Sigmoid colon (tissue), 7 donors: ENCODE data around the gene HOXA2. TPM values are rescaled to one million over a fixed set of nuclear protein-coding genes. Genes with fewer than 3 reads are reported as not detected.

Source experiments
- DNase-seq: peaks from one replicate; pipeline ENCODE4 v3.0.0-alpha.2; 2019
- H3K27ac ChIP-seq, 4 donors: fragments of 200-600 bp; sonication (generic); one replicate each; pipeline ENCODE4 v1.5.1; 2016 to 2019; ENCODE audit warnings: mild to moderate bottlenecking in 1 of 4
- H3K27me3 ChIP-seq, 3 donors: fragments of 200-600 bp; sonication (generic); one replicate each; pipeline ENCODE4 v1.5.1; 2019; ENCODE audit warnings: mild to moderate bottlenecking in 1 of 3
- H3K36me3 ChIP-seq, 4 donors: fragments of 200-600 bp; sonication (generic); one replicate each; pipeline ENCODE4 v1.5.1; 2016 to 2019
- H3K4me1 ChIP-seq, 4 donors: fragments of 200-600 bp; sonication (generic); one replicate each; pipeline ENCODE4 v1.5.1; 2017 to 2019
- H3K4me3 ChIP-seq, 4 donors: fragments of 200-600 bp; sonication (generic); one replicate each; pipeline ENCODE4 v1.5.1; 2017 to 2019; ENCODE audit warnings: mild to moderate bottlenecking in 2 of 4, moderate library complexity in 1 of 4
- H3K9me3 ChIP-seq, 4 donors: fragments of 200-600 bp in 3 of 4; sonication (generic) in 3 of 4; one replicate each; pipeline versions ENCODE4 v1.5.1 to v1.6.1; 2013 to 2019
- CTCF ChIP-seq, 4 experiments: fragments of 450-650 bp in 3 of 4; fragments of 200-600 bp in 1 of 4; IDR thresholded peaks; one replicate each; pipeline ENCODE4 v1.5.1; 2016 to 2019; ENCODE audit warnings: antibody characterized with exemption in 4 of 4, mild to moderate bottlenecking in 3 of 4, moderate library complexity in 2 of 4
- EP300 ChIP-seq, 4 donors: sonication (generic); formaldehyde crosslinking; IDR thresholded peaks; one replicate each; pipeline ENCODE4 v1.6.1; 2017; ENCODE audit warnings: antibody characterized with exemption in 4 of 4
- POLR2A ChIP-seq, 2 donors: fragments of 450-650 bp; IDR thresholded peaks; one replicate each; pipeline ENCODE4 v1.6.1; 2016; ENCODE audit warnings: antibody characterized with exemption in 2 of 2, mild to moderate bottlenecking in 2 of 2, moderate library complexity in 2 of 2
- POLR2AphosphoS5 ChIP-seq, 4 donors: sonication (generic); formaldehyde crosslinking; IDR thresholded peaks; one replicate each; pipeline ENCODE4 v1.6.1; 2017; ENCODE audit warnings: antibody characterized with exemption in 4 of 4
- WGBS, 2 donors: extraction: QIAGEN DNeasy Blood & Tissue Kit; methylation state at CpG; one replicate each; pipeline ENCODE4 v1.1.7; 2013; 5-methylcytosine and 5-hydroxymethylcytosine counted together
- intact Hi-C: fragments of 100-400 bp; cut with DNase I; formaldehyde crosslinking; loops from one replicate; pipeline ENCODE4 v1.15.1; 2023
- polyA plus RNA-seq, 3 donors: library from polyadenylated mRNA; stranded (reverse); fragments of 200-250 nt; gene quantifications; one replicate each; pipeline ENCODE4 v1.2.3, GENCODE V29; 2013
- total RNA-seq, 4 donors: library from RNA; depleted of rRNA; stranded (reverse); fragments of >200 nt; gene quantifications; one replicate each; pipeline ENCODE4 v1.1.0, GENCODE V29; 2016
- donor health status: healthy with polysubstance abuse.
- donor health status: Bipolar disorder and iron deficiency.
- donor health status: healthy.

The HOXA2 gene
- total and polyA plus RNA-seq, 7 donors, result 0.60 to 4.3 (median 1.9) TPM

- WGBS, 2 donors, result 36 to 82% methylated on average over 68 of the region's 68 CpGs
These were observed 14.2 kb downstream of the HOXA2 start for GRCh38 chr7:27088002-27088922.

GRCh38 chr7:27083646-27084045 lies 18.8 kb downstream of the HOXA2 start:
- TF ChIP-seq EP300 (IDR thresholded peaks at IDR 0.05) (no peak), CTCF (IDR thresholded peaks at IDR 0.05) (no peak), POLR2A (IDR thresholded peaks at IDR 0.05) (no peak), POLR2AphosphoS5 (IDR thresholded peaks at IDR 0.05) (no peak)
- no peak overlapping the region for H3K27ac ChIP-seq
- no peak overlapping the region for H3K4me3 ChIP-seq
- DNase-seq, result no peak
- intact Hi-C loops, result no loop called here
- H3K4me1 ChIP-seq, result peaks cover 0 to 5% (median 0%) of the 10 kb centered on the region in 4 donors
- 86 to 89% methylated on average over 2 of the region's 2 CpGs for WGBS, 2 donors
- no peaks in the 10 kb centered on the region for H3K9me3 ChIP-seq
- no peaks in the 10 kb centered on the region for H3K36me3 ChIP-seq
- peaks cover 6 to 17% (median 10%) of the 10 kb centered on the region in 3 donors for H3K27me3 ChIP-seq

More at GRCh38 chr7:27088002-27088922, 14.2 kb downstream of the HOXA2 start:
- Histone ChIP-seq H3K4me1 (peaks cover 0 to 5% (median 0%) of the 10 kb centered on the region in 4 donors), H3K9me3 (peaks cover 0 to 4% (median 0%) of the 10 kb centered on the region in 4 donors), H3K27ac (no peak overlapping the region), H3K4me3 (peak overlapping the region in 1 of 4 donors; percentile 0), H3K36me3 (no peaks in the 10 kb centered on the region), H3K27me3 (peaks cover 6 to 31% (median 15%) of the 10 kb centered on the region in 3 donors)
- intact Hi-C loops, result no loop called here
- no peak for DNase-seq
- TF ChIP-seq CTCF (IDR thresholded peaks at IDR 0.05) (no peak), POLR2AphosphoS5 (IDR thresholded peaks at IDR 0.05) (no peak), EP300 (IDR thresholded peaks at IDR 0.05) (no peak), POLR2A (IDR thresholded peaks at IDR 0.05) (no peak)

- no peak for DNase-seq
- intact Hi-C loops, result no loop called here
- no peak overlapping the region for H3K4me3 ChIP-seq
- no peaks in the 10 kb centered on the region for H3K36me3 ChIP-seq
- TF ChIP-seq POLR2A (IDR thresholded peaks at IDR 0.05), result no peak
- no peak for TF ChIP-seq POLR2AphosphoS5 (IDR thresholded peaks at IDR 0.05)
- no peak for TF ChIP-seq CTCF (IDR thresholded peaks at IDR 0.05)
- TF ChIP-seq EP300 (IDR thresholded peaks at IDR 0.05), result no peak
- no peaks in the 10 kb centered on the region for H3K9me3 ChIP-seq
- H3K27ac ChIP-seq, result no peak overlapping the region
- peaks cover 0 to 3% (median 0%) of the 10 kb centered on the region in 3 donors for H3K27me3 ChIP-seq
- 93 to 95% methylated on average over 1 of the region's 1 CpG for WGBS, 2 donors
- H3K4me1 ChIP-seq, result no peaks in the 10 kb centered on the region
These were observed 20.3 kb downstream of the HOXA2 start for GRCh38 chr7:27082171-27082570.

GRCh38 chr7:27080844-27081436 lies 21.5 kb downstream of the HOXA2 start:
- H3K9me3 ChIP-seq, result no peaks in the 10 kb centered on the region
- H3K27me3 ChIP-seq, result no peaks in the 10 kb centered on the region
- H3K4me1 ChIP-seq, result no peaks in the 10 kb centered on the region
- H3K27ac ChIP-seq, result no peak overlapping the region
- 79 to 85% methylated on average over 4 of the region's 4 CpGs for WGBS, 2 donors
- no peak overlapping the region for H3K4me3 ChIP-seq
- H3K36me3 ChIP-seq, result no peaks in the 10 kb centered on the region
- no peak for TF ChIP-seq POLR2AphosphoS5 (IDR thresholded peaks at IDR 0.05)
- TF ChIP-seq CTCF (IDR thresholded peaks at IDR 0.05), result no peak
- no peak for DNase-seq
- intact Hi-C loops, result no loop called here
